GM12878 (cell line): ENCODE data around the gene THOC3. TPM values are rescaled to one million over a fixed set of nuclear protein-coding genes. Genes with fewer than 3 reads are reported as not detected.
"Not testable (repeated sequence)": the region's sequence is repeated elsewhere in the genome, so short reads cannot be mapped to it uniquely, and the experiment has no call there.

ENCODE experiments used
- ATAC-seq: fragments of 200-7000 bp; cut with Tn5 transposase; 3 replicates; pipeline ENCODE4 v1.9.1; 2020; ENCODE audit warnings: mild to moderate bottlenecking, moderate library complexity
- BruUV-seq: library from RNA; stranded (reverse); fragments of 400-500 nt; replicated peaks from 2 replicates; lab custom pipeline; 2021; lab: Mats Ljungman, UMichigan
- CTCF ChIA-PET: fragments of 300-600 bp; sonication (Branson Sonifier 250); formaldehyde crosslinking; extraction: SDS; loops from one replicate; lab custom pipeline; 2021; ENCODE audit warnings: inconsistent platforms; lab: Yijun Ruan, JAX
- POLR2A ChIA-PET: fragments of 350-600 bp; formaldehyde crosslinking; extraction: SDS; loops from one replicate; lab custom pipeline; 2021; ENCODE audit warnings: inconsistent platforms; lab: Charles Lee
- RAD21 ChIA-PET: fragments of 300-600 bp; sonication (Branson Sonifier 250); formaldehyde crosslinking; loops from one replicate; lab custom pipeline; 2023; ENCODE audit warnings: antibody characterized with exemption; ENCODE audit not compliant: unreplicated experiment; lab: Charles Lee
- SMC1A ChIA-PET: fragments of 300-600 bp; sonication (Branson Sonifier 250); formaldehyde crosslinking; loops from one replicate; lab custom pipeline; 2023; ENCODE audit not compliant: unreplicated experiment, uncharacterized antibody; lab: Charles Lee
- DNase-seq: peaks from one replicate; pipeline ENCODE4 v3.0.0-alpha.2; 2011; ENCODE audit warnings: low read depth, low spot score
- FAIRE-seq: peaks from 3 replicates; lab custom pipeline; 2011; peaks lifted over from hg19 to GRCh38; lab: Jason Lieb, UNC
- H2AFZ ChIP-seq: 2 replicates; pipeline ENCODE4 v1.6.0; 2011; ENCODE audit warnings: low read depth, low read length, control low read depth; ENCODE audit not compliant: control insufficient read depth
- H3K27ac ChIP-seq: 2 replicates; pipeline ENCODE4 v1.5.1; 2011; ENCODE audit warnings: control low read depth; ENCODE audit not compliant: control insufficient read depth, insufficient read depth
- H3K27me3 ChIP-seq, 2 experiments: replicated peaks in 1 of 2; 2 replicates each; pipeline versions ENCODE4 v1.6.0 to v1.6.1; 2011; ENCODE audit warnings: low read length in 1 of 2; ENCODE audit not compliant: control insufficient read depth in 2 of 2, insufficient read depth in 2 of 2
- H3K36me3 ChIP-seq, 2 experiments: 2 replicates each; pipeline ENCODE4 v1.5.1; 2011; ENCODE audit warnings: low read length in 1 of 2; ENCODE audit not compliant: control insufficient read depth in 2 of 2, insufficient read depth in 2 of 2
- H3K4me1 ChIP-seq: 2 replicates; pipeline ENCODE4 v1.6.1; 2011; ENCODE audit warnings: mild to moderate bottlenecking, low read length, moderate library complexity, mixed read lengths; ENCODE audit not compliant: control insufficient read depth, insufficient read depth
- H3K4me2 ChIP-seq: 2 replicates; pipeline ENCODE4 v1.6.0; 2011; ENCODE audit warnings: control low read depth; ENCODE audit not compliant: control insufficient read depth, insufficient read depth
- H3K4me3 ChIP-seq: fragments of 200-600 bp; sonication (generic); 2 replicates; pipeline ENCODE4 v1.5.1; 2016
- H3K79me2 ChIP-seq: 2 replicates; pipeline ENCODE4 v1.6.0; 2011; ENCODE audit warnings: low read length; ENCODE audit not compliant: control insufficient read depth, insufficient read depth
- H3K9ac ChIP-seq: 2 replicates; pipeline ENCODE4 v1.8.0; 2011; ENCODE audit warnings: low read length, control low read depth, mixed read lengths; ENCODE audit not compliant: control insufficient read depth, insufficient read depth
- H3K9me3 ChIP-seq: replicated peaks from 3 replicates; pipeline ENCODE4 v1.5.1; 2011; ENCODE audit warnings: mild to moderate bottlenecking, low read length; ENCODE audit not compliant: control insufficient read depth, insufficient read depth
- H4K20me1 ChIP-seq: 2 replicates; pipeline ENCODE4 v1.6.0; 2011; ENCODE audit not compliant: control insufficient read depth, insufficient read depth
- WGBS: methylation state at CpG from one replicate; pipeline ENCODE4 v1.1.6; 2016; ENCODE audit warnings: low lambda C conversion rate; ENCODE audit not compliant: insufficient replicate concordance, insufficient coverage; ENCODE audit errors: missing lambda C conversion rate; 5-methylcytosine and 5-hydroxymethylcytosine counted together
- in situ Hi-C: fragments of 300-500 bp; cut with MboI; formaldehyde crosslinking; loops from 9 replicates; pipeline ENCODE4 v1.14.3; 2018; ENCODE audit warnings: mixed read lengths
- intact Hi-C: fragments of 100-400 bp; cut with micrococcal nuclease; formaldehyde crosslinking; loops from one replicate; pipeline ENCODE4 v1.14.2; 2022; ENCODE audit not compliant: unreplicated experiment
- polyA plus RNA-seq, 11 experiments: library from polyadenylated mRNA; depleted of rRNA in 4 of 11; unstranded in 6 of 11; stranded (reverse) in 5 of 11; fragments of >200 nt; fragmentation: Nextera tagmentation in 4 of 11; fragmentation: Illumina TruSeq in 1 of 11; extraction: Ambion mirVana in 4 of 11; extraction: Trizol in 1 of 11; gene quantifications; 1 replicate in 1 of 11; 2 replicates in 10 of 11; pipeline versions ENCODE4 v1.2.1 to v1.2.3, GENCODE V29; 2011 to 2016; ENCODE audit warnings: inconsistent platforms in 2 of 11, missing spikeins in 2 of 11, low read depth in 1 of 11
- total RNA-seq, 4 experiments: library from RNA; depleted of rRNA in 3 of 4; stranded (reverse); fragments of >200 nt in 3 of 4; fragmentation: Illumina TruSeq in 1 of 4; extraction: Trizol in 1 of 4; gene quantifications; 2 replicates each; pipeline versions ENCODE4 v1.2.1 to v1.2.3, GENCODE V29; 2013 to 2021

The THOC3 gene
- total and polyA plus RNA-seq, 10 of the 15 experiments (the other 5 are each of a cell fraction or from before 2014, with no cell fraction given) = 40.2 to 195 (median 83.5) TPM

DNA sequence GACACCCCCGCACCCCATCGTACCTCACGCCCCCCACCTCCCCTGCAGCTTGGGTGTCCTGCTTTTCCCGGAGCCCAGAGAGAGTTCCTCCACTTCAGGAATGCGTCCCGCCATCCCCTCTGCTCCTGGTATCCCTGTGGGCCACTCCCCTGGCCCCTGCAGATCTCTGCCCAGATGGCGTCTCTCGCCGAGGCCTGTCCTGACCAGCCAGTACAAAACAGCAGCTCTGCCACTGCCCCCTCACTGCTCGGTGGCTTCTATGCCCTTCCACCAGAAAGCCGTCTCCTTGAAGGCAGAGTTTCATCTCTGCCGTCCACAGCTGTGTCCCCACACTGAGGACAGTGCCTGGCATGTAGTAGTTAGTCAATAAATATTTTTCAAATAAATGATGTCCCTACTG is 58.0 kb downstream of the THOC3 start:
- ATAC-seq, H3K27me3 ChIP-seq, H3K9me3 ChIP-seq, H2AFZ ChIP-seq, H3K27ac ChIP-seq, POLR2A ChIA-PET, H3K36me3 ChIP-seq, H4K20me1 ChIP-seq, FAIRE-seq, H3K4me2 ChIP-seq, RAD21 ChIA-PET, CTCF ChIA-PET, BruUV-seq, H3K4me1 ChIP-seq, SMC1A ChIA-PET, H3K9ac ChIP-seq, in situ Hi-C loops, DNase-seq, H3K4me3 ChIP-seq, intact Hi-C loops, H3K79me2 ChIP-seq: not testable (repeated sequence)
- WGBS = 77% methylated on average over 8 of the region's 12 CpGs

Other genes starting within 250 kb of the THOC3 start
- not detected in 2 replicates for gene CPLX2, start 96.7 kb downstream of the THOC3 start, total RNA-seq (2014; rRNA removed)
- not detected in 2 replicates for gene CPLX2, start 96.7 kb downstream of the THOC3 start, total RNA-seq (2014; rRNA removed; fragmentation: Illumina TruSeq; extraction: Trizol)
- 0.05 TPM in 2 replicates for gene CPLX2, start 96.7 kb downstream of the THOC3 start, total RNA-seq (2021)
- gene CPLX2, start 96.7 kb downstream of the THOC3 start, polyA plus RNA-seq (2011; rRNA removed) = not detected in 2 replicates
- 0.01 TPM in 1 of 2 replicates, not detected in the other for gene CPLX2, start 96.7 kb downstream of the THOC3 start, polyA plus RNA-seq (2014; fragmentation: Illumina TruSeq; extraction: Trizol)
- gene CPLX2, start 96.7 kb downstream of the THOC3 start, polyA plus RNA-seq (2014; fragmentation: Nextera tagmentation; extraction: Ambion mirVana) = not detected
- 0.04 TPM in 1 of 2 replicates, not detected in the other for gene CPLX2, start 96.7 kb downstream of the THOC3 start, polyA plus RNA-seq (2014; rRNA removed)
- gene CPLX2, start 96.7 kb downstream of the THOC3 start, polyA plus RNA-seq (2016; fragmentation: Nextera tagmentation; extraction: Ambion mirVana) = under 1 TPM in 1 of 2 experiments, not detected in 1; 0.23 TPM